ENCODE measurements around the gene UPK3BL2.
"Not testable (repeated sequence)": the region's sequence is repeated elsewhere in the genome, so short reads cannot be mapped to it uniquely, and the experiment has no call there.

DNA sequence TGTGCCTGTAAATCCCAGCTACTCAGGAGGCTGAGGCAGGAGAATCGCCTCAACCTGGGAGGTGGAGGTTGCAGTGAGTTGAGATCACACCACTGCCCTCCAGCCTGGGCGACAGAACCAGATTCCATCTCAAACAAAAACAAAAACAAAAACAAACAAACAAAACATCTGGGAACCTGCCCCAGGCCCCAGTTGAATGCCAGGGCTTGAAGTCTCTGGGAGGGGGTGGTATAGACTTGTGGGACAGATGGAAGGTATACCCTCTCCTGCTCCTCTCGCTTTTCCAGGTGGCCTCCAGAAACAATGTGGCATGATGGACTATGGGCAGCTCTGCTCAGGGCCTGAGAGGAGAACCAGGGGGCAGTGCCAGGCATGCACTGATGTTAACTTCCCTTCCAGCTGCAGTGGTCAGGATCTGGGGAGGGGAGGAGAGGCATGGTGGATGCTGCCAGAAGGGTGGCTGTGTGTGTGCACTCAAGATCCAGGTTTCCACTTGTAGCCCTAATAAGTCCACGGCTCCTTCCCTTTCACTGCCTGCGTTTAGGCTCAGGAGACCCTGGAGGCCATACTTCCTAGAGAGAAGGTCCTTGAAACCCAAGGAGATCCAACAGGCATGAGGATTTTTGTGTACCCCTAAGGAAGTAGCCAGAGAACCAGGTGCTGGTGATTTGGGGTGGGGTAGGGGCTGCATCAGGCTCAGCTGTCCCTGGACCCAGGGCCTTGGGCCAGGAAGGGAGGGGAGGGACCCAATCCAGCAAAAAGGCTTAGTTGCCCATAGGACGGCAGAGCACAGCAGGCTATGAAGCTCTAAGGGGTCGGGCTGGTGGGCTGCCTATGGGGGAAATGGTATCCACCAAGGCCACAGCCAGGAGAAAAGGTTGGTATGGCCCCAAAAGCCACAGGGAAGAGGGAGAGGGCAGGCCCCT, 34.1 kb upstream of the UPK3BL2 start:
- TF ChIP-seq CTCF (IDR thresholded peaks at IDR 0.05; ENCODE audit: borderline replicate concordance, extremely low read depth, low read length, poor library complexity, severe bottlenecking); EZH2 (IDR thresholded peaks at IDR 0.05; ENCODE audit: borderline replicate concordance, low read depth, low read length, severe bottlenecking): not testable (repeated sequence)
